GM19035 (cell line): Measurements from ENCODE around the gene ACTL10.
"Not testable (repeated sequence)": the region's sequence is repeated elsewhere in the genome, so short reads cannot be mapped to it uniquely, and the experiment has no call there.

ENCODE experiments used
- ATAC-seq: cut with Tn5 transposase; IDR thresholded peaks from one replicate; pipeline ENCODE4 v1.9.1; 2021; ENCODE audit not compliant: unreplicated experiment

ACTL10 gene

DNA sequence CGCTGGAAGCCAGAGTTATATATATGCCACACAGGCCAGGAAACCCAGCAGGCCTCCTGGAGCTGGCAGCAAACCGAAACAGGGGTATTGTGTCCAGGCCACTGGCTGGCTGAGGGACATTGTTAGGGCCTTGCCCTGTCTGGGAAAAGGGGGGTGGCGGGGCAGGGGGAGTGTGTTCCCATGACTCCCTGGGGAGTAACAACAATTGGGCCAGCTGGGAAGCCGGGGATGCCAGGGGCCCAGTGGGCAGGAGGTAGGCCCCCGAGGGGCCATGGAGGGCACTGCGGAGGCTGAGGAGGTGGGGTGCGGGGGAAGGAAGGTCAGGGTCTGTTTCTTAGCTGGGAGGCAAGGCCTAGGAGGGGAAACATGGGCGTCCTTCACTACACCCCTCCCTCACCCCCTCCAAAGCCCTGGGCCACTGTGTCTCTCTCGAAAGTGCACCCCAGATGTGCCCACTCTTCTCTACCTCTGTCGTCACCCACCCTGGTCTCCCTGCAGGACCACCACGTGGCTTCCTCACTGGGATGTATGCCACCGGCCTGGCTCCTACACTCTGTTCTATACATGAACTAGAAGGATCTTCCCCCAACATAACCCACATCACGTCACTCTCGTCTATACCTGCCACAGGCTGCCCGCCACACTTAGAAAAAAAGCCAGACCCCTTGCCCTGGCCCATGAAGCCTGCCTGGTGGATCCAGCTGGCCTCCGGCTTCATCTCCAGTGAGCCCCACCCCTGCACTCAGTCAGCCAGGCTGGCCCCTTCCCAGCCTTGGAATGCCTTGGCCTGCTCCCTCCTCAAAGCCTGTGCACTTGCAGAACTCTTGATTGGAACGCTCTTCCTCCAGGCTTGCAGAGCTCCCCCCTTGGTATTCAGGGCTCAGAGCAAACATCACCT lies 27.2 kb downstream of the ACTL10 start:
- no peak for ATAC-seq

DNA sequence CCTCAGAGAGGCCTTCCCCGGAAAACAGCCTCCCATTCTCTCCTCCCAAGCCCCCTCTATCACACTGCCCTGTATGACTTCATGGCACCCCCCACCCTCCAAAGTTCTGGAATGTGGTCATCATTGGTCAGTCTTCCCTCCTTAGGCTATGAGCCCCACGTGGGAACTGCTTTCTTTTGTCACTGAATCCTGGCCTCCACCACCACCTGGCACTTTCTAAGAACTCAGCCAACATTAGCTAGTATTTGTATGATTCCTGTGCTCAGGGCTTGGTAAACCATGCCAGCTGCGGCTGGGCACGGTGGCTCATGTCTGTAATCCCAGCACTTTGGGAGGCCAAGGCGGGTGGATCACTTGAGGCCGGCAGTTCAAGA lies 27.9 kb downstream of the ACTL10 start:
- ATAC-seq: no peak

DNA sequence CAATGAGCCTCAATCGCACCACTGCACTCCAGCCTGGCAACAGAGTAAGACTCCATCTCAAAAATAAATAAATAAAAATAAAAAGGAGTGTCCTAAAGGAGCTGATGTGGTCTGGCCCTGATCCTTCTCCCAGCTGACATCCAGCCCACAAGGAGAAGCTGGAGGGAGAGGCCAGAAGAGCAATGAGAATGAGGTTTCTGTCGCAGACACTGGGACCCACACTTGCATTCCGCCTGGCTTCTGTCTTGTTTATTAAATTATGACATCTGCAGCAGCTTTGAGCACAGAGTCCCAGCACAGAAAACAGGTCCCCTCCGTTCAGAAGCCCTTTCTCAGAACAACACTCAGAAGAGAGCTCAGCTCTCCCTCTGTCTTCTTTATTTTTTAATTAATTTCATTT lies 29.7 kb downstream of the ACTL10 start:
- ATAC-seq: no peak

DNA sequence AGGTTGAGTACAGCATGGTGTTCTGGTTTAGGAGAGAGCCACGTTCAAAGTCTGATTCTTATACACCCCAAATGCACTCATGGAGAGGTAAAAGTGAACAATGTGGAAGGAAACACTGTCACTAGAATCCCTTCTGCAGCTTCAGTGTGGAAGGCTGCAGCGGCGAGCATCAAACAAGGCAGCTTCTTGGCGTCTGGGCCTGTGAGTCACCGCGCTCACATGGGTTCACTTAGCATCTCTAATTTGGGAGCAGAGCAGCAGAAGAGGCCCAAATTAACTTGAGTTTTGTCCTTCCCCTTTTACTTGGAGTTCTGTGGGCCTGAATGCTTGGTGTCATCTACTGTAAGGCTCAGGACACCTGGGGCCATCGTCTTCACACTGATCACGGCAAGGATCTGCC lies 30.4 kb downstream of the ACTL10 start:
- ATAC-seq: no peak

DNA sequence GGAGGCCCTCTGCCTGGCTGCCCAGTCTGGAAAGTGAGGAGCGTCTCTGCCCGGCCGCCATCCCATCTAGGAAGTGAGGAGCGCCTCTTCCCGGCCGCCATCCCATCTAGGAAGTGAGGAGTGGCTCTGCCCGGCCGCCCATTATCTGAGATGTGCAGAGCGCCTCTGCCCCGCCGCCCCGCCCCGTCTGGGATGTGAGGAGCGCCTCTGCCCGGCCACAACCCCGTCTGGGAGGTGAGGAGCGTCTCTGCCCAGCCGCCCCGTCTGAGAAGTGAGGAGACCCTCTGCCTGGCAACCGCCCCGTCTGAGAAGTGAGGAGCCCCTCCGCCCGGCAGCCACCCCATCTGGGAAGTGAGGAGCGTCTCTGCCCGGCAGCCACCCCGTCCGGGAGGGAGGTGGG lies 32.2 kb downstream of the ACTL10 start:
- ATAC-seq: not testable (repeated sequence)

DNA sequence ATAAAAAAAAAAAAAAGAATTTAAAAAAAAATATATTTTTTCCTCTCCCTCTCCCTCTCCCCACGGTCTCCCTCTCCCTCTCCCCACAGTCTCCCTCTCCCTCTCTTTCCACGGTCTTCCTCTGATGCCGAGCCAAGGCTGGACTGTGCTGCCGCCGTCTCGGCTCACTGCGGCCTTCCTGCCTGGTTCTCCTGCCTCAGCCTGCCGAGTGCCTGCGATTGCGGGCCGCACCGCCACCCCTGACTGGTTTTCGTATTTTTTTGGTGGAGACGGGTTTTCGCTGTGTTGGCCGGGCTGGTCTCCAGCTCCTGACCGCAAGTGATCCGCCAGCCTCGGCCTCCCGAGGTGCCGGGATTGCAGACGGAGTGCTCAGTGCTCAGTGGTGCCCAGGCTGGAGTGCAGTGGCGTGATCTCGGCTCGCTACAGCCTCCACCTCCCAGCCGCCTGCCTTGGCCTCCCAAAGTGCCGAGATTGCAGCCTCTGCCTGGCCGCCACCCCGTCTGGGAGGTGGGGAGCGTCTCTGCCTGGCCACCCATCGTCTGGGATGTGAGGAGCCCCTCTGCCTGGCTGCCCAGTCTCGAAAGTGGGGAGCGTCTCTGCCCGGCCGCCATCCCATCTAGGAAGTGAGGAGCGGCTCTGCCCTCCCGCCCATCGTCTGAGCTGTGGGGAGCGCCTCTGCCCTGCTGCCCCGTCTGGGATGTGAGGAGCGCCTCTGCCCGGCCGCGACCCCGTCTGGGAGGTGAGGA lies 34.1 kb downstream of the ACTL10 start:
- ATAC-seq: not testable (repeated sequence)

DNA sequence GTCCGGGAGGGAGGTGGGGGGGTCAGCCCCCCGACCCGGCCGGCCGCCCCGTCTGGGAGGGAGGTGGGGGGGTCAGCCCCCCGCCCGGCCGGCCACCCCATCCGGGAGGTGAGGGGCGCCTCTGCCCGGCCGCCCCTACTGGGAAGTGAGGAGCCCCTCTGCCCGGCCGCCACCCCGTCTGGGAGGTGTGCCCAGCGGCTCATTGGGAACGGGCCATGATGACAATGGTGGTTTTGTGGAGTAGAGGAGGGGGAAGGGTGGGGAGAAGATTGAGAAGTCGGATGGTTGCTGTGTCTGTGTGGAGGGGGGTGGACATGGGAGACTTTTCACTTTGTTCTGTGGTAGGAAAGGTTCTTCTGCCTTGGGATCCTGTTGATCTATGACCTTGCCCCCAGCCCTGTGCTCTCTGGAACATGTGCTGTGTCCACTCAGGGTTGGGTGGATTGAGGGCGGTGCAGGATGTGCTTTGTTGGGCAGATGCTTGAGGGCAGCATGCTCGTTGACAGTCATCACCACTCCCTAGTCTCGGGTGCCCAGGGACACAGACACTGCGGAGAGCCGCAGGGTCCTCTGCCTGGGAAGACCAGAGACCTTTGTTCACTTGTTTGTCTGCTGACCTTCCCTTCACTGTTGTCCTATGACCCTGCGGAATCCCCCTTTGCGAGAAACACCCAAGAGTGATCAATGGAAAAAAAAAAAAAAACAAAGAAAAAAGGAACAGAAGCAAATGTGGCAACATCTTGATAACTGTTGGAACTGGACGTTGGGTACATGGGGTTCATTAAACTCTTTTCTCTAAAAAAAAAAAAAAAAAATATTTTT lies 35.1 kb downstream of the ACTL10 start:
- ATAC-seq: no peak

DNA sequence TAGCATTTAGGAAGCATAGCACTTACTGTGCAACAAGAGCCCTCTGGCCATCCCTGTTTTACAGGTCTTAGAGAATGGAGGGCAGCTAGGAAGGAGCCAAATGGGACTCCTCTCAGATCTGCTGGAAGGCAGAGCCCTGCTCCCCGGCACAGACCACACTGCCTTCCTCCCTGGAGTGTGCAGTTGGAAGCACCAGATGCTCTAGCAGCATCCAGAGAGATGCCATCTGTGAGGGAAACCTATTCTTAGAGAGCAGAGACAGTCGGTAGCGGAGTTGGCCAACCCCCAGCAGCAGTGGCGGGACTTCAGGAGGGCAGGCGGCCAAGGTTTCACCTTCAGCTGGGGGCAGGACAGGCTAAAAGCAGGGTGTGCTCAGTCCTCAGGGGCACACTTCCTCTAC lies 36.1 kb downstream of the ACTL10 start:
- ATAC-seq: no peak

DNA sequence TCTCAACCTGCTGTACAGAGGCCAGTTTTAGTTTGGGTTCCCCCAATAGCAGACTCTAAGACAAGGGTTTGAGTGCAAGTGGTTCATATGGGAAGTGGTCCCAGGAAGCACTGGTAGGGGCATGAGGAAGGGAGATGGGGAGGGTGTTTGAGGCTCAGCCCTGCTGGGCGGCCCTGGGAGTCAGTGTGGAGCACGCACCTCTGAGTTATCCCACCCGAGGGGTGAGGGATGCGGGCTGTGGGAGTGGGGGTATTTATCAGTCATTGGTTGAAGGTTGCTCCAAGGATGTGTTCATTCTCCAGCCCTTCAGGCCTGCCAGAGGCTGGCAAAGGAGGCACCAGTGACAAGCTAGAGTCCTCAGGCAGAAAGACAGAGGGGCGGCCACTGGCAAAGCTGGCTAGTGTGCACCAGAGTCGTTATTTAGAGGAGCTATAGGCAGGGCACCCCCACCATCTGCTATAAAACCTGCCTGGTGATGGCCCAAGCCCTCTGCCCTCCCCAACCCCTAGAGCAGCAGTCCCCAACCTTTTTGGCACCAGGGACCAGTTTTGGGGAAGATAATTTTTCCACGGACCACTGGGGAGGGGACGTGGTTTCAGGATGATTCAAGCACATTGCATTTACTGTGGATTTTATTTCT lies 36.9 kb downstream of the ACTL10 start:
- ATAC-seq: no peak

DNA sequence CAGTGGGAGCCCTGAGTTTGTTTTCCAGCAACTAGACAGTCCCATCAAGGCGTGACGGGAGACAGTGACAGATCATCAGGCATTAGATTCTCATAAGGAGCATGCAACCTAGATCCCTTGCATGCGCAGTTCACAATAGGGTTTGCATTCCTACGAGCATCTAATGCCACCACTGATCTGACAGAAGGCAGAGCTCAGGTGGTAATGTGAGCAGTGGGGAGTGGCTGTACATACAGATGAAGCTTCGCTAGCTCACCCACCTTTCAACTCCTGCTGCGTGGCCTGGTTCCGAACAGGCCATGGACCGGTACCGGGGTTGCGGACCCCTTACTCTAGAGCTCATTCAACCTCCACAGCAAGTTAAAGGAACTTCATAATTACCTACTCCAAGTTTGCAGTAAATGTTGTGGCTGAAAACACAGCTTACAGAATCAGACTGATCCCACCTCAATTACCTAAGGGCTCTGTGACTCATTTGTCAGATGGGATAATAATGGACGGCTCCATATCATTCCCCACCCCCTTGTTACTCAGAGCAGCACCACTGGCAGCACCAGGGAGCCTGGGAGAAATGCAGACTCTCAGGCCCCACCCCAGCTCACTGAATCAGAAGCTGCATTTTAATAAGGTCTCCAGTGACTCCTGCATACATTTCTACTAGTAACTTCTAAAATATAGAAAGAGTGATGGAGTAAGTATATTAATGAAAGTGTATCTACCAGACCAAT lies 37.6 kb downstream of the ACTL10 start:
- ATAC-seq: no peak

DNA sequence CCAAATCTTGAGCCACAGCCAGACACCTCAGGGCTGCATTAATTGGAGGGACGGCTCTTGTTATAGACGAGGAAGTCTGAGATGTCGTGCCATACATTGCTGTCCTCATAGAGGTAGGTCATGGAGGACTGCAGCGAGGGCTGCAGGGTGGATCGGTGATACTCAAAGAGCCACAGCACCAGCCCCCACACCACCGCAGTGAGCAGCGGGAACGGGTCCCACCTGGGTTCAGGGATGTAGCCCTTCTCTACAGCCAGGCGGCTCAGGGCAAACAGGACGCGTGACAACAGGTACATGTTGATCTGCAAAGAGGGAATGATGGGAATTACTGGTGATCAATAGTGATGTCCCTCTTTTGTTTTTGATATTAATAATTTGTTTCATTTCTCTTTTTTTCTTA lies 40.9 kb downstream of the ACTL10 start:
- ATAC-seq: no peak

DNA sequence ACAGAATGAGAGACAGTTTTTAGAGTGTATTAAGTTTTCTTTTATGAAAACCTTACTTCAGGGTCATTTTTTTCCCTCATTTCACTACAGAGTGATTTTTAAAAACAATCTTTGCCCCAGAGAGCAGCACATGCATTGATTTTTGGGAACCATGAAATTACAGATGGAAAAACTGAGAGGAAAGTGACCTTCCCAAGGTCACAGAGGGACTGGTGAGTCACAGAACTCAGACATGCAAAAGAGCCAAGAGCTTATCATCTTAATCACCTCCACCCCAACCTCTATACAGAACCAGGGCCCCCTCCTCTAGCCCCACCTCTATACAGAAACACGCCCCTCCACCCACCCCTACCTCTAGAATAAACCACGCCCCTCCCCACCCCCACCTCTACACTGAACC lies 42.7 kb downstream of the ACTL10 start:
- no peak for ATAC-seq

DNA sequence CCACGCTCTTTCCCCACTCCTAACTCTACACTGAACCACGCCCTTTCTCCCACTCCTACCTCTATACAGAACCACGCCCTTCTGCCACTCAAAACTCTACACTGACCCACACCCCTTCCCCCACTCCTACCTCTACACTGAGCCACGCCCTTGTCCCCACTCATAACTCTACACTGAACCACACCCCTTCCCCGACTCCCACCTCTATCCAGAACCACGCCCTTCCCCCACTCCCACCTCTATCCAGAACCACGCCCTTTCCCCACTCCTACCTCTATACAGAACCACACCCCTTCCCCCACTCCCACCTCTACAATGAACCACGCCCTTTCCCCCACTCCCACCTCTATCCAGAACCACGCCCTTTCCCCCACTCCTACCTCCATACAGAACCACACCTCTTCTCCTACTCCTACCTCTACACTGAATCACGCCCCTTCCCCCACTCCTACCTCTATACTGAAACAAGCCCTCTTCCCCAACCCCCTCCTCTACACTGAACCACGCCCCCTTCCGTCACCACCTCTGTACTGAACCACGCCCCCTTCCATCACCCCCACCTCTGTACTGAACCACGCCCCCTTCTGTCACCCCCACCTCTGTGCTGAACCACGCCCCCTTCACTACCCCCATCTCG lies 43.3 kb downstream of the ACTL10 start:
- ATAC-seq: no peak

DNA sequence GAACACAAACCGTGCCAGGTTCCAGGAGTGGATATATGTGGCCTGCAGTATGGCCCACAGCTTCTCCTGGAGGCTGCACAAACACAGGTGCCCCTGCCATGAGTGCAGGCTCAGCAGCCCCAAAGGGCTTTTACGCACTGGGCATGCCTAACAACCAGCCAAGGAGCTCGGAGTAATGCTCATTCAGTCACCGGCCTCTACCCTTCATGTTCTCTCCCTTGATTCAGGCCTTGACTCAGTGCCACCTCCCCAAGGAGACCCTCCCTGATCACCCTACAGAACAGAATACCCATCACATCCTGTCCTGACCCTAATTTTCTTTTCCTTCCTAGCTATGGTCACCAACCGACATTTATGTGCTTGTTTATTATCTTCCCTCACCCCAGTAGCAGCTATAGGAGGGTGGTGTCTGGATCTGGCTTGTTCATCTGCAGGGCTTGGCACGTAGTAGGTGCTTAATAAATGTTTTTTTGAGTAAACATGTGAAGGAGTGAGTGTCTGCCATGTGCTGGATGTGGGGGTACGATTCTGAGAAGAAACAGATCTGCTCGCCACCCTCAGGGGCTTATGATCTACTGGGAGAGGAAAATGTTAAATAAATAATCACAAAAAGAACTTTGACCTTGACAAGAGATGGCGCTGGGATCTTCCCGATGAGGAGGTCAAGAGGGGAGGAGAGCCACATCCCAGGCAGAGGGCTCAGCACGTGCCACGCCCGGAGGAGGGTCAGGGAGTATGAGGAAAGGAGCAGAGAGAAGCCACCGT lies 44.1 kb downstream of the ACTL10 start:
- ATAC-seq: no peak

DNA sequence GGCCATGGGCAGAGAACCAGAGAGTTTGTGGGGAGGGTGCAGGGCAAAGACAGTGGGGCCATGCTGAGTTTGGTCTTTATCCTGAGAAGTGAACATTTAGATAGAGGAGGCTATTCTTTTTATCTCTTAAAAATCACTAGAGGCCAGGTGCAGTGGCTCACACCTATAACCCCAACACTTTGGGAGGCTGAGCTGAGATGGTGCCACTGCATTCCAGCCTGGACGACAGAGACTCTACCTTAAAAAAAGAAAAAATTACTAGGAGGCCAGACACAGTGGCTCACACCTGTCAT lies 44.6 kb downstream of the ACTL10 start:
- no peak for ATAC-seq

DNA sequence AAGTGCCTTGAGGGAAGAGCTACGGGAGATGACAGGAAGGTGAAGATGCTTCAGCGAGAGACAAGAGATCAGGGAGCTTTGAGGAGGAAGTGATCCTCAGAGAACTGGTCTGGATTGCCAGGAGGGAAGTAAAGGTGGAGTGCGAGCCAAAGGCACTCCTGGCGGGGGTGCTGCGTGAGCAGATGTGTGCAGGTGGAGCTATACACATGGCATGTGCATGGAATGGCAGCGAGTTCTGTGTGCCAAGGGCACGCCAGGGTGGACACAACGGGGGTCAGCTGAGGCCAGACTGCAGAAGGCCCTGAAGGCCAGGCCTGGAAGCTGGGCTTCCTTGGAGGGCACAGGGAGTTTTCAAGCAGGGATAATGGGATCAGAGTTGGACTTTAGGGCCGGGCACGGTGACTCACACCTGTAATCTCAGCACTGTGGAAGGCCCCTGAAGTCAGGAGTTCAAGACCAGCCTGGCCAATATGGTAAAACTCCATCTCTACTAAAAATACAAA lies 47.2 kb downstream of the ACTL10 start:
- no peak for ATAC-seq

DNA sequence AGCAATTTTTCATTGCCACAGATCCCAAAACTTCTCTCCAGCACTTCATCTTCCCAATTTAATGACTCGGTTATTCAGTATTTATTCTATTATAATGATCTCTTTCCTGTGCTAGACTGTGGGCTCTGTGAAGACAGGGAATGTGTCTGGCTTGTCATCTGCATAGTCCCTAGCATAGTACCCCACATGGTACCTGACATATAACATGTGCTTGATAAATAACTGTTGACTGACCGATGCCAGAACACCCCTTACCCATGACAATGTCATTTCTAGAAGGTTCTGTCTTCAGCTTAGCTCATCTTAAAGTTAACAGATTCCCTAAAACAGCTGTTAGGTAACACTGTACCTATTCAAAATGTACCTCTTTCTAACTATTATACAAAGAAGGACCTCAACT lies 49.8 kb downstream of the ACTL10 start:
- no peak for ATAC-seq
